ENCODE results near the gene FLYWCH2. TPM values are rescaled to one million over a fixed set of nuclear protein-coding genes. Genes with fewer than 3 reads are reported as not detected.
A peak's percentile ranks its signal among the peaks of the same experiment; 100 is the strongest.

The FLYWCH2 gene
- total RNA-seq, 5 donors from 2014 or later (not counting 1 experiment from before 2014, with no cell fraction given): 12.1 to 31.4 (median 25.6) TPM

DNA sequence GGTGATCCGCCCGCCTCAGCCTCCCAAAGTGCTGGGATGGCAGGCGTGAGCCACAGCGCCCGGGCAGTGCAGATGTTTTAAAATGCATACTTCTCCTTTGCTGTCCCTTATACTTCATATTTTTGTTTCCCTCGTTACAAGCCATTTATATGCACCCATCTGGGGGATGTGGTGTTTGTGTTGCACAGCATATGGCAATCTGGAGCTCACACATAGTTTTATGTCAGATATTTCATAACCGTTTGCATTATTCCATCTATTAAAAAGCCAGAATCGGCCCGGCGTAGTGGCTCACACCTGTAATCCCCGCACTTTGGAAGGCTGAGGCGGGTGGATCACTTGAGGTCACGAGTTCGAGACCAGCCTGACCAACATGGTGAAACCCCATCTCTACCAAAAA lies 40.5 kb downstream of the FLYWCH2 start:
- ATAC-seq (replicated peaks in 1 of 4): no peak
- POLR2A ChIA-PET: no interaction called here
- H3K4me1 Mint-ChIP-seq: peaks cover 18 to 30% (median 18%) of the 10 kb centered on the region in 3 donors

GRCh38 chr16:2924901-2925755 lies 42.1 kb downstream of the FLYWCH2 start:
- 88% methylated on average over 19 of the region's 42 CpGs for WGBS (ENCODE audit: insufficient coverage)
- Mint-ChIP-seq H3K4me3 (no peak overlapping the region), H3K27me3 (no peaks in the 10 kb centered on the region), H3K9me3 (no peaks in the 10 kb centered on the region), H3K36me3 (peaks cover 14% of the 10 kb centered on the region), H3K4me1 (peaks cover 13 to 24% (median 14%) of the 10 kb centered on the region in 3 donors), H3K27ac (no peak overlapping the region)
- H3K4me1 ChIP-seq (ENCODE audit: control insufficient read depth in 1 of 2, extremely low read depth in 1 of 2, insufficient read depth in 2 of 2, low read length in 2 of 2): peaks cover 2 to 10% of the 10 kb centered on the region in 2 experiments
- DNase-seq: no peak
- ChIA-PET CTCF (interaction anchor here (0.5 to 0.7 kb wide), 3 partner anchors 13 to 59 kb away, joined by 3 to 7 read pairs (median 4); no protein-coding TSS in a partner anchor), POLR2A (no interaction called here)
- peaks cover 10 to 20% of the 10 kb centered on the region in 2 donors for H3K36me3 ChIP-seq (ENCODE audit: control insufficient read depth in 2 of 2, extremely low read depth in 1 of 2, insufficient read depth in 1 of 2, low read length in 1 of 2)
- no peaks in the 10 kb centered on the region for H3K27me3 ChIP-seq (replicated peaks in 1 of 2; ENCODE audit: control insufficient read depth in 2 of 2, extremely low read depth in 1 of 2, insufficient read depth in 2 of 2, low read length in 1 of 2)
- H3K9me3 ChIP-seq: no peaks in the 10 kb centered on the region
- no peak overlapping the region for H3K4me3 ChIP-seq (ENCODE audit: control insufficient read depth in 1 of 2, extremely low read depth in 1 of 2, low read length in 1 of 2)
- no peak overlapping the region for H3K27ac ChIP-seq (ENCODE audit: low read length)
- ATAC-seq (replicated peaks in 1 of 4): no peak

More for the DNA sequence above, 40.5 kb downstream of the FLYWCH2 start:
- Histone ChIP-seq H3K4me3 (ENCODE audit: control insufficient read depth in 1 of 2, extremely low read depth in 1 of 2, low read length in 1 of 2) (no peak overlapping the region), H3K4me1 (ENCODE audit: control insufficient read depth in 1 of 2, extremely low read depth in 1 of 2, insufficient read depth in 2 of 2, low read length in 2 of 2) (peaks cover 2 to 13% of the 10 kb centered on the region in 2 experiments), H3K27ac (ENCODE audit: low read length) (no peak overlapping the region), H3K36me3 (ENCODE audit: control insufficient read depth in 2 of 2, extremely low read depth in 1 of 2, insufficient read depth in 1 of 2, low read length in 1 of 2) (peaks cover 10 to 13% of the 10 kb centered on the region in 2 donors), H3K27me3 (replicated peaks in 1 of 2; ENCODE audit: control insufficient read depth in 2 of 2, extremely low read depth in 1 of 2, insufficient read depth in 2 of 2, low read length in 1 of 2) (no peaks in the 10 kb centered on the region), H3K9me3 (no peaks in the 10 kb centered on the region)
- Mint-ChIP-seq H3K27ac (no peak overlapping the region), H3K9me3 (no peaks in the 10 kb centered on the region), H3K36me3 (peaks cover 16% of the 10 kb centered on the region), H3K4me3 (no peak overlapping the region), H3K27me3 (no peaks in the 10 kb centered on the region)
- no peak for DNase-seq
- CTCF ChIA-PET: interaction anchor here in 1 of 2 donors (0.7 kb wide), 1 partner anchor 19 kb away, joined by 3 read pairs; no protein-coding TSS in a partner anchor
- WGBS (ENCODE audit: insufficient coverage): 98% methylated on average over 5 of the region's 14 CpGs

DNA sequence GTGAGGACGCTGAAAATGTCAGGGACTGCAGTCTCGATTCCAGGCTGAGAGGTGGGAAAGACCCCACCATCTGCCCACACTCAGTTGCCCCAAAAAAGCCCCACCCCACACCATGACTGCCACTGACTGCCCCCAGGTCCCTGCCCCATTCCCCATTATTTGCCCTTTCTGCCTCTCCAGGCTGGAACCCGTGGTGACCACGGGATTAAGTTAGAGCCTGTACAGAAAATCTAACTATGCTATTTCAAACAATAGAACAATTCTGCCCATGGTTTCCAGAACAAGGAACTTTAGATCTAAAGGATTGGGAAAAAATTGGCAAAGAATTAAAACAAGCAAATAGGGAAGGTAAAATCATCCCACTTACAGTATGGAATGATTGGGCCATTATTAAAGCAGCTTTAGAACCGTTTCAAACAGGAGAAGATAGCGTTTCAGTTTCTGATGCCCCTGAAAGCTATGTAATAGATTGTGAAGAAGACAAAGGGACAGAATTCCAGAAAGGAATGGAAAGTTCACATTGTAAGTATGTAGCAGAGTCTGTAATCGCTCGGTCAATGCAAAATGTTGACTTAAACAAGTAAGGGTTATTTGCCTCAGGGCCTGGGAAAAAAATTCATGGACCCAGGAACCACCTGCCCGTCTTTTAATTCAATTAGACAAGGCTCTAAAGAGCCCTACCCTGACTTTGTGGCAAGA lies 43.1 kb downstream of the FLYWCH2 start:
- no peak overlapping the region for H3K4me3 ChIP-seq (ENCODE audit: control insufficient read depth in 1 of 2, extremely low read depth in 1 of 2, low read length in 1 of 2)
- H3K27me3 Mint-ChIP-seq: no peaks in the 10 kb centered on the region
- DNase-seq (no peak), ATAC-seq (replicated peaks in 1 of 4) (no peak)
- CTCF ChIA-PET: interaction anchor here (0.5 to 1.6 kb wide), 10 partner anchors 12 to 381 kb away, joined by 3 to 15 read pairs (median 4); partner anchors contain the start of genes FLYWCH1 (in 1 of the 2) and FLYWCH2 (in 1 of the 2)
- no peaks in the 10 kb centered on the region for H3K27me3 ChIP-seq (replicated peaks in 1 of 2; ENCODE audit: control insufficient read depth in 2 of 2, extremely low read depth in 1 of 2, insufficient read depth in 2 of 2, low read length in 1 of 2)
- peak overlapping the region in 1 of 2 donors; percentile 4 for H3K27ac Mint-ChIP-seq
- H3K36me3 Mint-ChIP-seq: peaks cover 14% of the 10 kb centered on the region
- POLR2A ChIA-PET: no interaction called here
- no peaks in the 10 kb centered on the region for H3K9me3 ChIP-seq
- peaks cover 13 to 24% (median 14%) of the 10 kb centered on the region in 3 donors for H3K4me1 Mint-ChIP-seq
- H3K36me3 ChIP-seq (ENCODE audit: control insufficient read depth in 2 of 2, extremely low read depth in 1 of 2, insufficient read depth in 1 of 2, low read length in 1 of 2): peaks cover 18 to 23% of the 10 kb centered on the region in 2 donors
- H3K9me3 Mint-ChIP-seq: no peaks in the 10 kb centered on the region
- WGBS (ENCODE audit: insufficient coverage): 75% methylated on average over 4 of the region's 9 CpGs
- peak overlapping the region; percentile 44 for H3K27ac ChIP-seq (ENCODE audit: low read length)
- H3K4me3 Mint-ChIP-seq: no peak overlapping the region
- peaks cover 2 to 10% of the 10 kb centered on the region in 2 experiments for H3K4me1 ChIP-seq (ENCODE audit: control insufficient read depth in 1 of 2, extremely low read depth in 1 of 2, insufficient read depth in 2 of 2, low read length in 2 of 2)

- ChIA-PET POLR2A (no interaction called here), CTCF (interaction anchor here (0.5 to 1.6 kb wide), 9 partner anchors 10 to 381 kb away, joined by 3 to 15 read pairs (median 4); partner anchors contain the start of genes FLYWCH1 (in 1 of the 2) and FLYWCH2 (in 1 of the 2))
- peaks cover 22 to 23% of the 10 kb centered on the region in 2 donors for H3K36me3 ChIP-seq (ENCODE audit: control insufficient read depth in 2 of 2, extremely low read depth in 1 of 2, insufficient read depth in 1 of 2, low read length in 1 of 2)
- H3K27me3 ChIP-seq (replicated peaks in 1 of 2; ENCODE audit: control insufficient read depth in 2 of 2, extremely low read depth in 1 of 2, insufficient read depth in 2 of 2, low read length in 1 of 2): no peaks in the 10 kb centered on the region
- peaks cover 2 to 10% of the 10 kb centered on the region in 2 experiments for H3K4me1 ChIP-seq (ENCODE audit: control insufficient read depth in 1 of 2, extremely low read depth in 1 of 2, insufficient read depth in 2 of 2, low read length in 2 of 2)
- Mint-ChIP-seq H3K9me3 (no peaks in the 10 kb centered on the region), H3K4me3 (no peak overlapping the region), H3K27me3 (no peaks in the 10 kb centered on the region), H3K36me3 (peaks cover 14% of the 10 kb centered on the region), H3K4me1 (peaks cover 13 to 24% (median 14%) of the 10 kb centered on the region in 3 donors), H3K27ac (peak overlapping the region in 1 of 2 donors; percentile 4)
- no peaks in the 10 kb centered on the region for H3K9me3 ChIP-seq
- WGBS (ENCODE audit: insufficient coverage): 67% methylated on average over 2 of the region's 5 CpGs
- ATAC-seq (replicated peaks in 1 of 4): no peak
- H3K4me3 ChIP-seq (ENCODE audit: control insufficient read depth in 1 of 2, extremely low read depth in 1 of 2, low read length in 1 of 2): no peak overlapping the region
- DNase-seq: no peak
- H3K27ac ChIP-seq (ENCODE audit: low read length): peak overlapping the region; percentile 44
Observed at GRCh38 chr16:2926650-2926999, 43.6 kb downstream of the FLYWCH2 start.

GRCh38 chr16:2927010-2927646 lies 44.1 kb downstream of the FLYWCH2 start:
- H3K27me3 ChIP-seq (replicated peaks in 1 of 2; ENCODE audit: control insufficient read depth in 2 of 2, extremely low read depth in 1 of 2, insufficient read depth in 2 of 2, low read length in 1 of 2): no peaks in the 10 kb centered on the region
- DNase-seq (peak; percentile 68 to 95 (median 84)), ATAC-seq (replicated peaks in 1 of 4) (peak; percentile 99 to 100 (median 99))
- CTCF ChIA-PET: interaction anchor here (0.5 to 1.6 kb wide), 15 partner anchors 11 to 380 kb away, joined by 3 to 15 read pairs (median 3); partner anchors contain the start of genes FLYWCH1 (in 1 of the 2) and FLYWCH2 (in 1 of the 2)
- no peak overlapping the region for H3K4me3 Mint-ChIP-seq
- no peak overlapping the region for H3K27ac Mint-ChIP-seq
- H3K4me1 Mint-ChIP-seq: peaks cover 13 to 24% (median 14%) of the 10 kb centered on the region in 3 donors
- POLR2A ChIA-PET: interaction anchor here (0.5 to 0.6 kb wide), 2 partner anchors 19 to 117 kb away, joined by 3 to 6 read pairs; no protein-coding TSS in a partner anchor
- peaks cover 2 to 10% of the 10 kb centered on the region in 2 experiments for H3K4me1 ChIP-seq (ENCODE audit: control insufficient read depth in 1 of 2, extremely low read depth in 1 of 2, insufficient read depth in 2 of 2, low read length in 2 of 2)
- H3K27ac ChIP-seq (ENCODE audit: low read length): peak overlapping the region; percentile 44
- H3K36me3 ChIP-seq (ENCODE audit: control insufficient read depth in 2 of 2, extremely low read depth in 1 of 2, insufficient read depth in 1 of 2, low read length in 1 of 2): peaks cover 20 to 22% of the 10 kb centered on the region in 2 donors
- H3K27me3 Mint-ChIP-seq: no peaks in the 10 kb centered on the region
- no peaks in the 10 kb centered on the region for H3K9me3 ChIP-seq
- no peak overlapping the region for H3K4me3 ChIP-seq (ENCODE audit: control insufficient read depth in 1 of 2, extremely low read depth in 1 of 2, low read length in 1 of 2)
- no peaks in the 10 kb centered on the region for H3K9me3 Mint-ChIP-seq
- peaks cover 11% of the 10 kb centered on the region for H3K36me3 Mint-ChIP-seq
- WGBS (ENCODE audit: insufficient coverage): 15% methylated on average over 13 of the region's 19 CpGs

All from T-cell (primary cell).